ENCODE results near the gene GIPR.

Gene GIPR

GRCh38 chr19:45730368-45731288, 62.6 kb downstream of the GIPR start, which contains the start of gene FBXO46:
TSS of gene FBXO46 (minus strand) at chr19:45730896. CDS start at chr19:45713495, 17,401 bp downstream.
- peak; percentile 97 for DNase-seq (ENCODE audit: low spot score)
